ENCODE data around the gene BTBD10.
"Not testable (repeated sequence)": the region's sequence is repeated elsewhere in the genome, so short reads cannot be mapped to it uniquely, and the experiment has no call there.

BTBD10 gene

DNA sequence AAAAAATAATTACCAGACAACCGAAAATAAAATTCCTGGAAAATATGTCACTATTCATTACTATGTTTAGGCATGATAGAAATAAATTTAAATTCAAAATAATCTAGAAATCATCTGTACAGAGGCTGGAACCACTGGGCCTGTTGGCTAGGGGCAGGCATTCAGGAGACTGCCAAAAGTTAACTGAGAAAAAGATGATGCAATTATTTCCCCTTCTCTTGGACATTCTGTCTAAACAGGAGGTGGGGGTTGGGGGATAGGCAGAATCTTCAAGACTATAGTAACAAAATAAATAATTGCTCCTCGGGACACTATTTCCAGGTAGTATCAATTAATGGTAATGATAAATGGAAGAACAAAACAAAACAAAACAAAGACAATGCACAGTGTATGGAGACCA is 14.1 kb downstream of the BTBD10 start:
- TF ChIP-seq PAX5 (IDR thresholded peaks at IDR 0.05; ENCODE audit: insufficient read depth, low read length, severe bottlenecking) (no peak), POU2F2 (IDR thresholded peaks at IDR 0.05; ENCODE audit: low read depth, low read length) (no peak), SPI1 (IDR thresholded peaks at IDR 0.05; ENCODE audit: low read depth, low read length) (no peak), TAF1 (IDR thresholded peaks at IDR 0.05; ENCODE audit: low read depth, low read length) (no peak), POLR2A (IDR thresholded peaks at IDR 0.05; ENCODE audit: low read depth, low read length) (no peak), POLR2AphosphoS5 (IDR thresholded peaks at IDR 0.05; ENCODE audit: low read depth, low read length) (no peak)
- no peak for DNase-seq (ENCODE audit: insufficient read length, low spot score)
- FAIRE-seq = no peak

GRCh38 chr11:13446444-13446843 is 16.6 kb downstream of the BTBD10 start:
- TF ChIP-seq TAF1 (IDR thresholded peaks at IDR 0.05; ENCODE audit: low read depth, low read length) = no peak
- no peak for TF ChIP-seq POU2F2 (IDR thresholded peaks at IDR 0.05; ENCODE audit: low read depth, low read length)
- DNase-seq (ENCODE audit: insufficient read length, low spot score) (no peak), FAIRE-seq (no peak)

- FAIRE-seq = no peak
Observed at GRCh38 chr11:13445588-13445987, 17.4 kb downstream of the BTBD10 start.

GRCh38 chr11:13440100-13440855 is 22.7 kb downstream of the BTBD10 start:
- DNase-seq (ENCODE audit: insufficient read length, low spot score) = no peak
- TF ChIP-seq SPI1 (IDR thresholded peaks at IDR 0.05; ENCODE audit: low read depth, low read length) (no peak), POU2F2 (IDR thresholded peaks at IDR 0.05; ENCODE audit: low read depth, low read length) (no peak), TAF1 (IDR thresholded peaks at IDR 0.05; ENCODE audit: low read depth, low read length) (no peak), PAX5 (IDR thresholded peaks at IDR 0.05; ENCODE audit: insufficient read depth, low read length, severe bottlenecking) (no peak), POLR2AphosphoS5 (IDR thresholded peaks at IDR 0.05; ENCODE audit: low read depth, low read length) (no peak), POLR2A (IDR thresholded peaks at IDR 0.05; ENCODE audit: low read depth, low read length) (no peak)
- no peak for FAIRE-seq

More at GRCh38 chr11:13445588-13445987, 17.4 kb downstream of the BTBD10 start:
- DNase-seq (ENCODE audit: insufficient read length, low spot score) = no peak
- TF ChIP-seq POU2F2 (IDR thresholded peaks at IDR 0.05; ENCODE audit: low read depth, low read length) (no peak), POLR2A (IDR thresholded peaks at IDR 0.05; ENCODE audit: low read depth, low read length) (no peak), PAX5 (IDR thresholded peaks at IDR 0.05; ENCODE audit: insufficient read depth, low read length, severe bottlenecking) (no peak), TAF1 (IDR thresholded peaks at IDR 0.05; ENCODE audit: low read depth, low read length) (no peak), SPI1 (IDR thresholded peaks at IDR 0.05; ENCODE audit: low read depth, low read length) (no peak)

GRCh38 chr11:13438291-13438690 is 24.7 kb downstream of the BTBD10 start:
- no peak for FAIRE-seq
- DNase-seq (ENCODE audit: insufficient read length, low spot score) = no peak

GRCh38 chr11:13436836-13437235 is 26.2 kb downstream of the BTBD10 start:
- FAIRE-seq; DNase-seq (ENCODE audit: insufficient read length, low spot score): not testable (repeated sequence)

More at GRCh38 chr11:13438291-13438690, 24.7 kb downstream of the BTBD10 start:
- no peak for TF ChIP-seq POLR2AphosphoS5 (IDR thresholded peaks at IDR 0.05; ENCODE audit: low read depth, low read length)
- TF ChIP-seq TAF1 (IDR thresholded peaks at IDR 0.05; ENCODE audit: low read depth, low read length) = no peak
- TF ChIP-seq POU2F2 (IDR thresholded peaks at IDR 0.05; ENCODE audit: low read depth, low read length) = no peak
- TF ChIP-seq PAX5 (IDR thresholded peaks at IDR 0.05; ENCODE audit: insufficient read depth, low read length, severe bottlenecking) = no peak
- no peak for TF ChIP-seq POLR2A (IDR thresholded peaks at IDR 0.05; ENCODE audit: low read depth, low read length)
- no peak for TF ChIP-seq SPI1 (IDR thresholded peaks at IDR 0.05; ENCODE audit: low read depth, low read length)

- no peak for TF ChIP-seq TAF1 (IDR thresholded peaks at IDR 0.05; ENCODE audit: low read depth, low read length)
- no peak for TF ChIP-seq POLR2AphosphoS5 (IDR thresholded peaks at IDR 0.05; ENCODE audit: low read depth, low read length)
- FAIRE-seq (no peak), DNase-seq (ENCODE audit: insufficient read length, low spot score) (no peak)
Observed at GRCh38 chr11:13434247-13435205, 28.5 kb downstream of the BTBD10 start.

- no peak for DNase-seq (ENCODE audit: insufficient read length, low spot score)
- TF ChIP-seq PAX5 (IDR thresholded peaks at IDR 0.05; ENCODE audit: insufficient read depth, low read length, severe bottlenecking) (no peak), POLR2AphosphoS5 (IDR thresholded peaks at IDR 0.05; ENCODE audit: low read depth, low read length) (no peak), POLR2A (IDR thresholded peaks at IDR 0.05; ENCODE audit: low read depth, low read length) (no peak), TAF1 (IDR thresholded peaks at IDR 0.05; ENCODE audit: low read depth, low read length) (no peak), SPI1 (IDR thresholded peaks at IDR 0.05; ENCODE audit: low read depth, low read length) (no peak), POU2F2 (IDR thresholded peaks at IDR 0.05; ENCODE audit: low read depth, low read length) (no peak)
- FAIRE-seq = no peak
Observed at GRCh38 chr11:13433437-13433836, 29.6 kb downstream of the BTBD10 start.

DNA sequence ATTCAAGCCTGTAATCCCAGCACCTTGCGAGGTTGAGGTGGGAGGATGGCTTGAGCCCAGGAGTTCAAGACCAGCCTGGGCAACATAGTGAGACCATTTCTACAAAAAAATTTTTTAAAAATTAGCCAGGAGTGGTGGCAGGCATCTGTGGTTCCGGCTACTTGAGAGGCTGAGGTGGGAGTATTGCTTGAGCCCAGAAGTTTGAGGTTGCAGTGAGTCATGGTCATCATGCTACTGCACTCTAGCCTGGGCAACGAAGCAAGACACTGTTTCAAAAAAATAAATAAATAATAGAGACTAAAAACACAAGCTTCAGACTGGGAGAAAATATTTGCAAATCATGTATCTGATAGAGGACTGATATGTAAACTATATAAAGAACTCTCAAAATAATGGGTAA is 33.2 kb downstream of the BTBD10 start:
- FAIRE-seq (no peak), DNase-seq (ENCODE audit: insufficient read length, low spot score) (no peak)
- TF ChIP-seq POLR2AphosphoS5 (IDR thresholded peaks at IDR 0.05; ENCODE audit: low read depth, low read length) (no peak), POU2F2 (IDR thresholded peaks at IDR 0.05; ENCODE audit: low read depth, low read length) (no peak), SPI1 (IDR thresholded peaks at IDR 0.05; ENCODE audit: low read depth, low read length) (no peak), POLR2A (IDR thresholded peaks at IDR 0.05; ENCODE audit: low read depth, low read length) (no peak), TAF1 (IDR thresholded peaks at IDR 0.05; ENCODE audit: low read depth, low read length) (no peak), PAX5 (IDR thresholded peaks at IDR 0.05; ENCODE audit: insufficient read depth, low read length, severe bottlenecking) (no peak)

GRCh38 chr11:13429288-13429687 is 33.7 kb downstream of the BTBD10 start:
- no peak for TF ChIP-seq POU2F2 (IDR thresholded peaks at IDR 0.05; ENCODE audit: low read depth, low read length)
- TF ChIP-seq POLR2A (IDR thresholded peaks at IDR 0.05; ENCODE audit: low read depth, low read length) = no peak
- no peak for TF ChIP-seq SPI1 (IDR thresholded peaks at IDR 0.05; ENCODE audit: low read depth, low read length)
- no peak for TF ChIP-seq POLR2AphosphoS5 (IDR thresholded peaks at IDR 0.05; ENCODE audit: low read depth, low read length)
- no peak for TF ChIP-seq PAX5 (IDR thresholded peaks at IDR 0.05; ENCODE audit: insufficient read depth, low read length, severe bottlenecking)
- TF ChIP-seq TAF1 (IDR thresholded peaks at IDR 0.05; ENCODE audit: low read depth, low read length) = no peak
- no peak for FAIRE-seq
- DNase-seq (ENCODE audit: insufficient read length, low spot score) = no peak

All from GM12891 (cell line).